Measurements from ENCODE around the gene PLSCR1.
A peak's percentile ranks its signal among the peaks of the same experiment; 100 is the strongest.
"Not testable (repeated sequence)": the region's sequence is repeated elsewhere in the genome, so short reads cannot be mapped to it uniquely, and the experiment has no call there.

PLSCR1 gene

GRCh38 chr3:146532406-146532805 lies 12.0 kb downstream of the PLSCR1 start:
- Histone ChIP-seq H3K9me3 (ENCODE audit: insufficient read depth, low read depth, low read length) (no peaks in the 10 kb centered on the region), H3K9ac (ENCODE audit: low read depth, low read length) (no peak overlapping the region), H3K4me1 (ENCODE audit: insufficient read depth, low read length) (peaks cover 33% of the 10 kb centered on the region; the same call in 1 of the 2 replicates), H3K27ac (ENCODE audit: low read length) (no peak overlapping the region), H3K27me3 (ENCODE audit: insufficient read depth, low read length) (no peaks in the 10 kb centered on the region), H3K4me3 (ENCODE audit: low read length) (no peak overlapping the region), H3K36me3 (ENCODE audit: insufficient read depth, low read depth, low read length) (peaks cover 24% of the 10 kb centered on the region)

- Histone ChIP-seq H3K9me3 (ENCODE audit: insufficient read depth, low read depth, low read length) (no peaks in the 10 kb centered on the region), H3K27me3 (ENCODE audit: insufficient read depth, low read length) (no peaks in the 10 kb centered on the region), H3K4me3 (ENCODE audit: low read length) (no peak overlapping the region), H3K27ac (ENCODE audit: low read length) (no peak overlapping the region), H3K9ac (ENCODE audit: low read depth, low read length) (no peak overlapping the region), H3K4me1 (ENCODE audit: insufficient read depth, low read length) (peaks cover 26% of the 10 kb centered on the region; the same call in 1 of the 2 replicates), H3K36me3 (ENCODE audit: insufficient read depth, low read depth, low read length) (peaks cover 27% of the 10 kb centered on the region)
Measured at GRCh38 chr3:146530609-146531008, 13.8 kb downstream of the PLSCR1 start.

GRCh38 chr3:146529021-146529420 lies 15.4 kb downstream of the PLSCR1 start:
- Histone ChIP-seq H3K4me3 (ENCODE audit: low read length) (no peak overlapping the region), H3K36me3 (ENCODE audit: insufficient read depth, low read depth, low read length) (peaks cover 30% of the 10 kb centered on the region), H3K9me3 (ENCODE audit: insufficient read depth, low read depth, low read length) (no peaks in the 10 kb centered on the region), H3K9ac (ENCODE audit: low read depth, low read length) (no peak overlapping the region), H3K4me1 (ENCODE audit: insufficient read depth, low read length) (peaks cover 18% of the 10 kb centered on the region), H3K27me3 (ENCODE audit: insufficient read depth, low read length) (no peaks in the 10 kb centered on the region), H3K27ac (ENCODE audit: low read length) (no peak overlapping the region)

GRCh38 chr3:146524961-146525360 lies 19.4 kb downstream of the PLSCR1 start:
- H3K9me3 ChIP-seq (ENCODE audit: insufficient read depth, low read depth, low read length), result no peaks in the 10 kb centered on the region
- H3K4me3 ChIP-seq (ENCODE audit: low read length), result no peak overlapping the region
- peaks cover 26% of the 10 kb centered on the region for H3K36me3 ChIP-seq (ENCODE audit: insufficient read depth, low read depth, low read length)
- H3K27ac ChIP-seq (ENCODE audit: low read length), result no peak overlapping the region
- H3K4me1 ChIP-seq (ENCODE audit: insufficient read depth, low read length), result peaks cover 14% of the 10 kb centered on the region
- H3K9ac ChIP-seq (ENCODE audit: low read depth, low read length), result no peak overlapping the region
- no peaks in the 10 kb centered on the region for H3K27me3 ChIP-seq (ENCODE audit: insufficient read depth, low read length)

- no peaks in the 10 kb centered on the region for H3K9me3 ChIP-seq (ENCODE audit: insufficient read depth, low read depth, low read length)
- peak overlapping the region; percentile 44 for H3K4me3 ChIP-seq (ENCODE audit: low read length)
- no peaks in the 10 kb centered on the region for H3K27me3 ChIP-seq (ENCODE audit: insufficient read depth, low read length)
- peak overlapping the region; percentile 46; the same call in 1 of the 2 replicates for H3K9ac ChIP-seq (ENCODE audit: low read depth, low read length)
- H3K27ac ChIP-seq (ENCODE audit: low read length), result no peak overlapping the region
- H3K36me3 ChIP-seq (ENCODE audit: insufficient read depth, low read depth, low read length), result peaks cover 18% of the 10 kb centered on the region
- H3K4me1 ChIP-seq (ENCODE audit: insufficient read depth, low read length), result peaks cover 14% of the 10 kb centered on the region
Measured at GRCh38 chr3:146523531-146523930, 20.9 kb downstream of the PLSCR1 start.

GRCh38 chr3:146522174-146523158 lies 21.9 kb downstream of the PLSCR1 start:
- peak overlapping the region; percentile 46 for H3K9ac ChIP-seq (ENCODE audit: low read depth, low read length)
- not testable (repeated sequence) for H3K36me3 ChIP-seq (ENCODE audit: insufficient read depth, low read depth, low read length); H3K27me3 ChIP-seq (ENCODE audit: insufficient read depth, low read length); H3K27ac ChIP-seq (ENCODE audit: low read length); H3K9me3 ChIP-seq (ENCODE audit: insufficient read depth, low read depth, low read length)
- H3K4me3 ChIP-seq (ENCODE audit: low read length), result peak overlapping the region; percentile 44
- peaks cover 14% of the 10 kb centered on the region for H3K4me1 ChIP-seq (ENCODE audit: insufficient read depth, low read length)

GRCh38 chr3:146521394-146521793 lies 23.0 kb downstream of the PLSCR1 start:
- Histone ChIP-seq H3K4me3 (ENCODE audit: low read length) (no peak overlapping the region), H3K27ac (ENCODE audit: low read length) (no peak overlapping the region), H3K36me3 (ENCODE audit: insufficient read depth, low read depth, low read length) (0 out of 2 replicates have a peak, but pooled peaks cover 3% of the 10 kb centered on the region), H3K4me1 (ENCODE audit: insufficient read depth, low read length) (peaks cover 14% of the 10 kb centered on the region), H3K9me3 (ENCODE audit: insufficient read depth, low read depth, low read length) (no peaks in the 10 kb centered on the region), H3K27me3 (ENCODE audit: insufficient read depth, low read length) (no peaks in the 10 kb centered on the region), H3K9ac (ENCODE audit: low read depth, low read length) (no peak overlapping the region)

- no peaks in the 10 kb centered on the region for H3K9me3 ChIP-seq (ENCODE audit: insufficient read depth, low read depth, low read length)
- H3K4me1 ChIP-seq (ENCODE audit: insufficient read depth, low read length), result peaks cover 14% of the 10 kb centered on the region
- H3K27ac ChIP-seq (ENCODE audit: low read length), result no peak overlapping the region
- H3K4me3 ChIP-seq (ENCODE audit: low read length), result no peak overlapping the region
- H3K36me3 ChIP-seq (ENCODE audit: insufficient read depth, low read depth, low read length), result 0 out of 2 replicates have a peak, but pooled peaks cover under 1% of the 10 kb centered on the region
- no peaks in the 10 kb centered on the region for H3K27me3 ChIP-seq (ENCODE audit: insufficient read depth, low read length)
- no peak overlapping the region for H3K9ac ChIP-seq (ENCODE audit: low read depth, low read length)
Measured at GRCh38 chr3:146519810-146520209, 24.6 kb downstream of the PLSCR1 start.

- H3K4me1 ChIP-seq (ENCODE audit: insufficient read depth, low read length), result peaks cover 11% of the 10 kb centered on the region
- no peaks in the 10 kb centered on the region for H3K27me3 ChIP-seq (ENCODE audit: insufficient read depth, low read length)
- H3K9ac ChIP-seq (ENCODE audit: low read depth, low read length), result no peak overlapping the region
- no peaks in the 10 kb centered on the region for H3K36me3 ChIP-seq (ENCODE audit: insufficient read depth, low read depth, low read length)
- H3K4me3 ChIP-seq (ENCODE audit: low read length), result no peak overlapping the region
- no peaks in the 10 kb centered on the region for H3K9me3 ChIP-seq (ENCODE audit: insufficient read depth, low read depth, low read length)
- H3K27ac ChIP-seq (ENCODE audit: low read length), result no peak overlapping the region
Measured at GRCh38 chr3:146517684-146518435, 26.5 kb downstream of the PLSCR1 start.

- Histone ChIP-seq H3K9ac (ENCODE audit: low read depth, low read length) (no peak overlapping the region), H3K27ac (ENCODE audit: low read length) (no peak overlapping the region), H3K4me3 (ENCODE audit: low read length) (no peak overlapping the region), H3K9me3 (ENCODE audit: insufficient read depth, low read depth, low read length) (no peaks in the 10 kb centered on the region), H3K27me3 (ENCODE audit: insufficient read depth, low read length) (no peaks in the 10 kb centered on the region), H3K36me3 (ENCODE audit: insufficient read depth, low read depth, low read length) (no peaks in the 10 kb centered on the region), H3K4me1 (ENCODE audit: insufficient read depth, low read length) (peaks cover 8% of the 10 kb centered on the region)
Measured at GRCh38 chr3:146513386-146514051, 30.9 kb downstream of the PLSCR1 start.

- H3K27me3 ChIP-seq (ENCODE audit: insufficient read depth, low read length), result no peaks in the 10 kb centered on the region
- no peak overlapping the region for H3K9ac ChIP-seq (ENCODE audit: low read depth, low read length)
- H3K4me3 ChIP-seq (ENCODE audit: low read length), result no peak overlapping the region
- no peak overlapping the region for H3K27ac ChIP-seq (ENCODE audit: low read length)
- H3K4me1 ChIP-seq (ENCODE audit: insufficient read depth, low read length), result peaks cover 23% of the 10 kb centered on the region
- H3K36me3 ChIP-seq (ENCODE audit: insufficient read depth, low read depth, low read length), result no peaks in the 10 kb centered on the region
- H3K9me3 ChIP-seq (ENCODE audit: insufficient read depth, low read depth, low read length), result no peaks in the 10 kb centered on the region
Measured at GRCh38 chr3:146511402-146512134, 32.8 kb downstream of the PLSCR1 start.
